Neural cell (in vitro differentiated cells): ENCODE measurements around the gene ERBB4. TPM values are rescaled to one million over a fixed set of nuclear protein-coding genes. Genes with fewer than 3 reads are reported as not detected.

Experiments used
- H2AFZ ChIP-seq: fragments of 200-600, 300-800 bp; sonication (generic), shearing (Covaris generic); 2 replicates; pipeline ENCODE4 v1.6.0; 2014; ENCODE audit warnings: low read depth, mild to moderate bottlenecking, antibody characterized with exemption, low read length, moderate library complexity
- H3F3A ChIP-seq: fragments of 200-600 bp; shearing (Covaris generic); 2 replicates; pipeline ENCODE4 v1.6.1; 2016; ENCODE audit warnings: mild to moderate bottlenecking, moderate library complexity, mixed read lengths, antibody characterized with exemption, low read length; ENCODE audit not compliant: insufficient read depth, poor library complexity, severe bottlenecking
- H3K27ac ChIP-seq: fragments of 200-600, 300-800 bp; sonication (generic), shearing (Covaris generic); 2 replicates; pipeline ENCODE4 v1.5.1; 2014; ENCODE audit warnings: mild to moderate bottlenecking, low read length, moderate library complexity
- H3K27me3 ChIP-seq: fragments of 300-800, 200-600 bp; sonication (generic), shearing (Covaris generic); 2 replicates; pipeline ENCODE4 v1.6.0; 2014; ENCODE audit warnings: mild to moderate bottlenecking, low read depth, low read length, moderate library complexity; ENCODE audit not compliant: insufficient read depth
- H3K36me3 ChIP-seq: fragments of 300-800, 200-600 bp; sonication (generic), shearing (Covaris generic); 2 replicates; pipeline ENCODE4 v1.5.1; 2014; ENCODE audit warnings: mild to moderate bottlenecking, antibody characterized with exemption, low read length, moderate library complexity; ENCODE audit not compliant: insufficient read depth
- H3K4me2 ChIP-seq: fragments of 300-800, 200-600 bp; sonication (generic), shearing (Covaris generic); 2 replicates; pipeline ENCODE4 v1.6.0; 2014; ENCODE audit warnings: mild to moderate bottlenecking, low read length
- H3K4me3 ChIP-seq: fragments of 300-800, 200-600 bp; sonication (generic), shearing (Covaris generic); 2 replicates; pipeline ENCODE4 v1.5.1; 2014; ENCODE audit warnings: mild to moderate bottlenecking, low read length, moderate library complexity
- H3K79me2 ChIP-seq: fragments of 200-600 bp; shearing (Covaris generic); replicated peaks from 2 replicates; pipeline ENCODE4 v1.6.0; 2014; ENCODE audit warnings: mild to moderate bottlenecking, low read length, moderate library complexity; ENCODE audit not compliant: insufficient read depth
- H3K9ac ChIP-seq: fragments of 300-800, 200-600 bp; sonication (generic), shearing (Covaris generic); 2 replicates; pipeline ENCODE4 v1.6.1; 2016; ENCODE audit warnings: mild to moderate bottlenecking, low read length, mixed read lengths
- H3K9me2 ChIP-seq: fragments of 200-600 bp; shearing (Covaris generic); 2 replicates; pipeline ENCODE4 v1.6.1; 2016; ENCODE audit warnings: mild to moderate bottlenecking, low read length, mixed read lengths; ENCODE audit not compliant: insufficient read depth
- H3K9me3 ChIP-seq: fragments of 200-600, 300-800 bp; sonication (generic), shearing (Covaris generic); 2 replicates; pipeline ENCODE4 v1.6.1; 2016; ENCODE audit warnings: mild to moderate bottlenecking, mixed run types, low read length, moderate library complexity, mixed read lengths
- H4K20me1 ChIP-seq: fragments of 200-600 bp; shearing (Covaris generic); 2 replicates; pipeline ENCODE4 v1.6.1; 2016; ENCODE audit warnings: mild to moderate bottlenecking, mixed run types; ENCODE audit not compliant: insufficient read depth
- EP300 ChIP-seq: fragments of 450-650 bp; conservative IDR thresholded peaks from 2 replicates; pipeline ENCODE4 v1.6.1; 2014; ENCODE audit warnings: antibody characterized with exemption, mild to moderate bottlenecking, moderate library complexity; ENCODE audit not compliant: poor library complexity, severe bottlenecking
- EZH2 ChIP-seq: fragments of 200-600, 300-800 bp; shearing (Covaris generic), sonication (generic); IDR thresholded peaks from 2 replicates; pipeline ENCODE4 v1.6.1; 2014; ENCODE audit warnings: antibody characterized with exemption, low read length, borderline replicate concordance, mild to moderate bottlenecking; ENCODE audit not compliant: insufficient read depth, poor library complexity, severe bottlenecking
- MXI1 ChIP-seq: fragments of 450-650 bp; conservative IDR thresholded peaks from 2 replicates; pipeline ENCODE4 v1.6.1; 2014; ENCODE audit warnings: antibody characterized with exemption, mild to moderate bottlenecking; ENCODE audit not compliant: poor library complexity, severe bottlenecking
- POLR2AphosphoS5 ChIP-seq: IDR thresholded peaks from 2 replicates; pipeline ENCODE4 v1.6.1; 2012
- RAD21 ChIP-seq: fragments of 450-650 bp; conservative IDR thresholded peaks from 2 replicates; pipeline ENCODE4 v1.6.1; 2014; ENCODE audit warnings: antibody characterized with exemption, mild to moderate bottlenecking, moderate library complexity
- SMC3 ChIP-seq: fragments of 450-650 bp; conservative IDR thresholded peaks from 2 replicates; pipeline ENCODE4 v1.6.1; 2014; ENCODE audit warnings: antibody characterized with exemption, mild to moderate bottlenecking, moderate library complexity; ENCODE audit not compliant: poor library complexity
- TAF1 ChIP-seq: IDR thresholded peaks from 2 replicates; pipeline ENCODE4 v1.6.1; 2012; ENCODE audit warnings: low read depth
- polyA plus RNA-seq: library from polyadenylated mRNA; depleted of rRNA; stranded (reverse); fragments of >200 nt; gene quantifications from 2 replicates; pipeline ENCODE4 v1.2.3, GENCODE V29; 2014
- TF ChIP-seq, protein P1 (sequence below): fragments of 450-650 bp; IDR thresholded peaks from 2 replicates; pipeline ENCODE4 v1.5.1; 2014; ENCODE audit warnings: antibody characterized with exemption, mild to moderate bottlenecking, moderate library complexity; ENCODE audit not compliant: poor library complexity, severe bottlenecking
- TF ChIP-seq, protein P2 (sequence below): IDR thresholded peaks from 2 replicates; pipeline ENCODE4 v1.6.1; 2012; ENCODE audit warnings: borderline replicate concordance

ERBB4 gene
- polyA plus RNA-seq, 1 donor from 2014 or later, result 0.69 TPM

GRCh38 chr2:212194396-212194795, 344.2 kb downstream of the ERBB4 start:
- Histone ChIP-seq H4K20me1 (no peaks in the 10 kb centered on the region), H3K9me2 (no peaks in the 10 kb centered on the region), H3K9me3 (no peaks in the 10 kb centered on the region), H3K4me2 (no peak overlapping the region), H3K79me2 (no peaks in the 10 kb centered on the region), H2AFZ (no peak overlapping the region), H3K4me3 (no peak overlapping the region), H3F3A (no peaks in the 10 kb centered on the region), H3K27me3 (no peaks in the 10 kb centered on the region), H3K9ac (no peak overlapping the region), H3K27ac (no peak overlapping the region), H3K36me3 (no peaks in the 10 kb centered on the region)
- TF ChIP-seq RAD21 (no peak), EP300 (no peak), POLR2AphosphoS5 (no peak), TAF1 (no peak), MXI1 (no peak), EZH2 (no peak), SMC3 (no peak)
- TF ChIP-seq, protein P1, sequence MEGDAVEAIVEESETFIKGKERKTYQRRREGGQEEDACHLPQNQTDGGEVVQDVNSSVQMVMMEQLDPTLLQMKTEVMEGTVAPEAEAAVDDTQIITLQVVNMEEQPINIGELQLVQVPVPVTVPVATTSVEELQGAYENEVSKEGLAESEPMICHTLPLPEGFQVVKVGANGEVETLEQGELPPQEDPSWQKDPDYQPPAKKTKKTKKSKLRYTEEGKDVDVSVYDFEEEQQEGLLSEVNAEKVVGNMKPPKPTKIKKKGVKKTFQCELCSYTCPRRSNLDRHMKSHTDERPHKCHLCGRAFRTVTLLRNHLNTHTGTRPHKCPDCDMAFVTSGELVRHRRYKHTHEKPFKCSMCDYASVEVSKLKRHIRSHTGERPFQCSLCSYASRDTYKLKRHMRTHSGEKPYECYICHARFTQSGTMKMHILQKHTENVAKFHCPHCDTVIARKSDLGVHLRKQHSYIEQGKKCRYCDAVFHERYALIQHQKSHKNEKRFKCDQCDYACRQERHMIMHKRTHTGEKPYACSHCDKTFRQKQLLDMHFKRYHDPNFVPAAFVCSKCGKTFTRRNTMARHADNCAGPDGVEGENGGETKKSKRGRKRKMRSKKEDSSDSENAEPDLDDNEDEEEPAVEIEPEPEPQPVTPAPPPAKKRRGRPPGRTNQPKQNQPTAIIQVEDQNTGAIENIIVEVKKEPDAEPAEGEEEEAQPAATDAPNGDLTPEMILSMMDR, result no peak
- TF ChIP-seq, protein P2, sequence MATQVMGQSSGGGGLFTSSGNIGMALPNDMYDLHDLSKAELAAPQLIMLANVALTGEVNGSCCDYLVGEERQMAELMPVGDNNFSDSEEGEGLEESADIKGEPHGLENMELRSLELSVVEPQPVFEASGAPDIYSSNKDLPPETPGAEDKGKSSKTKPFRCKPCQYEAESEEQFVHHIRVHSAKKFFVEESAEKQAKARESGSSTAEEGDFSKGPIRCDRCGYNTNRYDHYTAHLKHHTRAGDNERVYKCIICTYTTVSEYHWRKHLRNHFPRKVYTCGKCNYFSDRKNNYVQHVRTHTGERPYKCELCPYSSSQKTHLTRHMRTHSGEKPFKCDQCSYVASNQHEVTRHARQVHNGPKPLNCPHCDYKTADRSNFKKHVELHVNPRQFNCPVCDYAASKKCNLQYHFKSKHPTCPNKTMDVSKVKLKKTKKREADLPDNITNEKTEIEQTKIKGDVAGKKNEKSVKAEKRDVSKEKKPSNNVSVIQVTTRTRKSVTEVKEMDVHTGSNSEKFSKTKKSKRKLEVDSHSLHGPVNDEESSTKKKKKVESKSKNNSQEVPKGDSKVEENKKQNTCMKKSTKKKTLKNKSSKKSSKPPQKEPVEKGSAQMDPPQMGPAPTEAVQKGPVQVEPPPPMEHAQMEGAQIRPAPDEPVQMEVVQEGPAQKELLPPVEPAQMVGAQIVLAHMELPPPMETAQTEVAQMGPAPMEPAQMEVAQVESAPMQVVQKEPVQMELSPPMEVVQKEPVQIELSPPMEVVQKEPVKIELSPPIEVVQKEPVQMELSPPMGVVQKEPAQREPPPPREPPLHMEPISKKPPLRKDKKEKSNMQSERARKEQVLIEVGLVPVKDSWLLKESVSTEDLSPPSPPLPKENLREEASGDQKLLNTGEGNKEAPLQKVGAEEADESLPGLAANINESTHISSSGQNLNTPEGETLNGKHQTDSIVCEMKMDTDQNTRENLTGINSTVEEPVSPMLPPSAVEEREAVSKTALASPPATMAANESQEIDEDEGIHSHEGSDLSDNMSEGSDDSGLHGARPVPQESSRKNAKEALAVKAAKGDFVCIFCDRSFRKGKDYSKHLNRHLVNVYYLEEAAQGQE, result no peak

- Histone ChIP-seq H3K9me3 (no peaks in the 10 kb centered on the region), H3K36me3 (no peaks in the 10 kb centered on the region), H3K9me2 (no peaks in the 10 kb centered on the region), H3K27me3 (no peaks in the 10 kb centered on the region), H3K79me2 (no peaks in the 10 kb centered on the region), H3K4me3 (no peak overlapping the region), H2AFZ (no peak overlapping the region), H3K9ac (no peak overlapping the region), H3K4me2 (no peak overlapping the region), H3F3A (no peaks in the 10 kb centered on the region), H3K27ac (no peak overlapping the region), H4K20me1 (no peaks in the 10 kb centered on the region)
- TF ChIP-seq POLR2AphosphoS5 (no peak), TAF1 (no peak), RAD21 (no peak), SMC3 (no peak), MXI1 (no peak), EP300 (no peak), EZH2 (no peak)
- TF ChIP-seq, protein P1, result no peak
- TF ChIP-seq, protein P2, result no peak
Measured at GRCh38 chr2:212193803-212194202, 344.8 kb downstream of the ERBB4 start.
